Stimulated activated naive CD8-positive, alpha-beta T cell treated with anti-CD3 and anti-CD28 coated beads, Interleukin-15, Interleukin-2, amounts not matched to agents 100 ng/mL and 50 ng/mL, for 24 hours (primary cell): ENCODE measurements around the gene GAS2L3.
"Not testable (repeated sequence)": the region's sequence is repeated elsewhere in the genome, so short reads cannot be mapped to it uniquely, and the experiment has no call there.

Source experiments
- H3K27ac Mint-ChIP-seq: one replicate; pipeline ENCODE4 v1.8.0; 2021; ENCODE audit warnings: mild to moderate bottlenecking, mixed read lengths
- H3K27me3 Mint-ChIP-seq: one replicate; pipeline ENCODE4 v1.8.0; 2021; ENCODE audit warnings: mixed read lengths
- H3K36me3 Mint-ChIP-seq: one replicate; pipeline ENCODE4 v1.8.0; 2021; ENCODE audit warnings: low read depth, mixed read lengths
- H3K4me1 Mint-ChIP-seq: one replicate; pipeline ENCODE4 v1.8.0; 2021; ENCODE audit warnings: low read depth, mixed read lengths
- H3K4me3 Mint-ChIP-seq: one replicate; pipeline ENCODE4 v1.8.0; 2021; ENCODE audit warnings: mild to moderate bottlenecking, mixed read lengths
- H3K9me3 Mint-ChIP-seq: one replicate; pipeline ENCODE4 v1.8.0; 2021; ENCODE audit warnings: mixed read lengths

Gene GAS2L3

GRCh38 chr12:100608776-100609175 lies 35.3 kb downstream of the GAS2L3 start:
- Mint-ChIP-seq H3K4me3 (no peak overlapping the region), H3K4me1 (no peaks in the 10 kb centered on the region), H3K27ac (no peak overlapping the region), H3K36me3 (no peaks in the 10 kb centered on the region), H3K9me3 (peaks cover 6% of the 10 kb centered on the region), H3K27me3 (peaks cover 6% of the 10 kb centered on the region)

DNA sequence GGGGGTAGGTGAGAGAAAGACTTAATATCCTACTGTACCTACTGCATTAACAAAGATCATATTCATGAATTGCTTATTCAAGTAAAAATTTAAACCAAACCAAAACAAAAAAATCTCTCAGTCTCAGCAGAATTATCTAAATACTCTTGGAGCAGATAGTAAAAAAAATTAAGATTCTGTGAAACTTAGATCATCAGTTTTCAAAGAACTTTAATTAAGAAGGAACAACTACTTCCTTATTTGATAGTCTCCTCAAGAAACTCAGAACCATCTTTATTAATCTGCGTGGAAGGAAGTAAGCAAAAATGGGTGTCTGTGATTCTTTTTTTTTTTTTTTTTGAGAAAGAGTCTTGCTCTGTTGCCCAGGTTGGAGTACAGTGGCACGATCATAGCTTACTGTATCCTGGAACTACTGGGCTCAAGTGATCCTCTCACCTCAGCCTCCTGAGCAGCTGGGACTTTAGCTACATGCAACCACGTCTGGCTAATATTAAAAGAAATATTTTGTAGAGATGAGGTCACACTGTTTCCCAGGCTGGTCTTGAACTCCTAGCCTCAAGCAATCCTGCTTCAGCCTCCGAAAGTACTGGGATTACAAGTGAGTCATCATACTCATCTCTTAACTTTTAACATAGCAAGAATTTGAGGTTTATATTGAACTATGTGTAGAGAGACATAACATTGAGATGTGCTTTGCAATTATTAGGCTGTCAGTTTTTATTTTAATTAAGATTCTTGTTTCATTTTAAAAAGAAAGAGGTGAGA lies 37.4 kb downstream of the GAS2L3 start:
- Mint-ChIP-seq H3K36me3 (no peaks in the 10 kb centered on the region), H3K27me3 (peaks cover 6% of the 10 kb centered on the region)

DNA sequence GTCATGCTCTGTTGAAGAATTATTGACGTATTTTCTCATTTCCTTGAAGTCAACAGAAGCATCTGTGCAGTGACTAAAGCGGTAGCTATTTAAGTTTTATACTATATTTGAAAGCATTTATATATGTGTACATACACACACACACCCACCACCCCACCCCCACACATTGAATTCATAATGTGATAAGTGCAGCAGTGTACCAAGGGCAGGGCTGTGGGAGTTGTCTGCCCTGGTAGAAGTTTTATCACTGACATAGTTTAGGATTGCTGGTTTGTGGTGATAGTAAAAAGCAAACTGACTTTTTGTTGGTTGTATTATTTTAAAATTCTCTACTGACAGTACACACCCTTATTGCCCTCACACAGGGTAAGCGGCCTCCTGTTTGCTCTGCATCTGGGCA lies 39.1 kb downstream of the GAS2L3 start:
- Mint-ChIP-seq H3K9me3 (peaks cover 2% of the 10 kb centered on the region), H3K27me3 (peaks cover 3% of the 10 kb centered on the region), H3K36me3 (no peaks in the 10 kb centered on the region), H3K4me1 (no peaks in the 10 kb centered on the region), H3K4me3 (no peak overlapping the region), H3K27ac (no peak overlapping the region)

More for the DNA sequence above, 37.4 kb downstream of the GAS2L3 start:
- Mint-ChIP-seq H3K4me1 (no peaks in the 10 kb centered on the region), H3K4me3 (no peak overlapping the region), H3K27ac (no peak overlapping the region), H3K9me3 (peaks cover 6% of the 10 kb centered on the region)

DNA sequence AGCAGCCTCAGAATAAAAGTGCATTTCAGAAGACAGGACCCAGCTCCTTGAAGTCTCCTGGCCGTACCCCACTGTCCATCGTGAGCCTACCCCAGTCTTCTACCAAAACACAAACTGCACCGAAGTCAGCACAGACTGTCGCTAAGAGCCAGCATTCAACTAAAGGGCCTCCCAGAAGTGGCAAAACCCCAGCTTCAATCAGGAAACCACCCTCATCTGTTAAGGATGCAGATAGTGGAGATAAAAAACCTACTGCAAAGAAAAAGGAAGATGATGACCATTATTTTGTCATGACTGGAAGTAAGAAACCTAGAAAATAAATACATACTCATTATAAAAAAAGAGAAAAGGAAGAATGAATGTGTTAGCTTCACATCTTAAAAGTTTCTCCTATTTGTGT lies 51.1 kb downstream of the GAS2L3 start:
- Mint-ChIP-seq H3K9me3 (no peaks in the 10 kb centered on the region), H3K27me3 (no peaks in the 10 kb centered on the region), H3K4me3 (no peak overlapping the region), H3K27ac (no peak overlapping the region), H3K4me1 (no peaks in the 10 kb centered on the region), H3K36me3 (no peaks in the 10 kb centered on the region)

DNA sequence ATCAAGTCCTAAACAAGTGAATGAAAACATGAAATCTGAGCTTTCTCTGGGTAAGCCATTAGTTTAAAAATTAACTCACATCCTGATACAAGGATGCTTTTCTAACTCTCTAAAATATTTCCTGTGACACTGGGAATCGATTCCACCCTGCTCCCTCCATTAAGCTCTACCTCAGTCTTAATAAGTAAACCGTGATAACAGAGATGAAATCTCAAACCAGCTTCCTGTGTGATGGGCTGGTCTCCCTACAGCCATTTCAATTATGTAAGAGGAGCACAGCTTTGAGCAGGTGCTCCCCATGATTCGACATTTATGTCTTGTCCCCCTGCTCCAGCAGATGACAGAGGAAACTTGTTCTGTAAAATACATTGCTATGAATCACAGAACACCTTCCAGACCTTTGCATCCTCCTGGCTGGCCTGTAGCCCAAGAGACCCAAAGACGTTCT lies 59.0 kb downstream of the GAS2L3 start:
- Mint-ChIP-seq H3K4me1 (no peaks in the 10 kb centered on the region), H3K9me3 (no peaks in the 10 kb centered on the region), H3K27ac (no peak overlapping the region), H3K36me3 (no peaks in the 10 kb centered on the region), H3K27me3 (no peaks in the 10 kb centered on the region), H3K4me3 (no peak overlapping the region)

DNA sequence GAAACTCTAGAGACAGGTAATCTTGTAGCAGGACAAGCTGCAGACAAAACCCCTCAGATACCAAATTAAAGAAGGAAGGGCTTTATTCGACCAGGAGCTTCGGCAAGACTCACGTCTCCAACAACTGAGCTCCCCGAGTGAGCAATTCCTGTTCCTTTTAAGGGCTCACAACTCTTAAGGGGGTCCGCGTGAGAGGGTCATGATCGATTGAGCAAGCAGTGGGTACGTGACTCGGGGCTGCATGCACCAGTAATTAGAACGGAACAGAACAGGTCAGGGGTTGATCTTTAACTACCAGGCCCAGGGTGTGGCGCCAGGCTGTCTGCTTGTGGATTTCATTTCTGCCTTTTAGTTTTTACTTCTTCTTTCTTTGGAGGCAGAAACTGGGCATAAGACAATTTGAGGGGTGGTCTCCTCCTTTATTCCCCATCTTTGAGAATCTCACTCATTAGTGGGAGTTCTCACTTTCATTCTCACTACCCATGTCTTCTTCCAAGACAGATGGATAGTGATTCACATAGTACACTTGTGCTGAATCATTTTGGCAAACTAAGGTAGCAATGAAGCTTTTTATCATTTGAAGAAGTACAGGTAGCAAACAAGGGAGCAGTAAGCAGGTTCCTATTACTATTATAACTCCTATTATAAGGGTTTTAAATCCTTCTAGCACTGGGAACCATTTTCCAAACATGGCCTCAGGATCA lies 59.8 kb downstream of the GAS2L3 start:
- not testable (repeated sequence) for H3K9me3 Mint-ChIP-seq, H3K27ac Mint-ChIP-seq, H3K4me1 Mint-ChIP-seq, H3K4me3 Mint-ChIP-seq, H3K36me3 Mint-ChIP-seq, H3K27me3 Mint-ChIP-seq

- Mint-ChIP-seq H3K36me3 (no peaks in the 10 kb centered on the region), H3K4me1 (no peaks in the 10 kb centered on the region), H3K27ac (no peak overlapping the region), H3K9me3 (peaks cover 7% of the 10 kb centered on the region), H3K4me3 (no peak overlapping the region), H3K27me3 (peaks cover 4% of the 10 kb centered on the region)
These were observed 69.8 kb downstream of the GAS2L3 start for GRCh38 chr12:100643246-100643645.

DNA sequence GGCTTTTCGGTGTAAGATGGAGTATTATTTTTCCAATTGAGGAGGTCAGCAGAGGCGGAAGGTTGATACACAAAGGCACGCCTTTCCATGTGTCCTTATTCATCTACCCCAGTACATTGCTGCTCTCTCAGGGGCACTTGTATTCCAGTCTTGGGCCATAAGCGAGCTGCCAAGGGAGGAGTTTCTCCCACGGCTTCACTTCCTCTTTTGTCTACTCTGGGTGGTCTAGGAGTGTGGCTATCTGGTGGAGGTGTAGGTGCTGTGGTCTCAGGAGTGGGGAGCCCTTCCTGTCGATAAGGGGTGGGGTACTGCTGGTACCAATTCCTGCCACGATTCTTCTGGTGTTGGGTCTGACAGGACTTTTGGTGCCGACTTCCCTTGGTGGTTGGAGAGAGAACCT lies 73.4 kb downstream of the GAS2L3 start:
- Mint-ChIP-seq H3K9me3 (peaks cover 14% of the 10 kb centered on the region), H3K4me3 (no peak overlapping the region), H3K36me3 (no peaks in the 10 kb centered on the region), H3K27ac (no peak overlapping the region), H3K4me1 (no peaks in the 10 kb centered on the region), H3K27me3 (peaks cover 4% of the 10 kb centered on the region)

- H3K4me1 Mint-ChIP-seq = no peaks in the 10 kb centered on the region
- no peak overlapping the region for H3K27ac Mint-ChIP-seq
- H3K27me3 Mint-ChIP-seq = peaks cover 7% of the 10 kb centered on the region
- H3K4me3 Mint-ChIP-seq = no peak overlapping the region
- peaks cover 10% of the 10 kb centered on the region for H3K9me3 Mint-ChIP-seq
- H3K36me3 Mint-ChIP-seq = no peaks in the 10 kb centered on the region
These were observed 77.6 kb downstream of the GAS2L3 start for GRCh38 chr12:100651108-100651507.

DNA sequence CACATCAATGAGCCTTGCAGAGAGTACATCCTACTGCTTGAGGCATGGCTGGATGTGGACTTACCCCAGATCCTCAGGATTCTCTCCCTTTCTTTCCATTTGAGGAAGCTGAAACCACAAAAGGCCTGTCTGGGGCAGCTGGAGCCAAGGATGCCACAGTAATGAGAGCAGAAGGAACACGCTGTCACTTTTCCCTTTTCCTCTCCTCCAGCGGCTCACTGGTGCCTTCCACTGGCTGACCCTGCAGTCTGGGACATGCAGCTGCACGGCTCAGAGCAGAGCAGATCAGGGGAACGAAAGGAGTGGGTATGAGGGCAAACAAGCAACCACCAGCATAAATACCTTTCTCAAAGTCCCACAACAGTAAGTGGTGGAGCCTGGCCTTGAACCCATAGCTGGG lies 78.2 kb downstream of the GAS2L3 start:
- H3K9me3 Mint-ChIP-seq = peaks cover 10% of the 10 kb centered on the region
- H3K27me3 Mint-ChIP-seq = peaks cover 7% of the 10 kb centered on the region
- no peak overlapping the region for H3K27ac Mint-ChIP-seq
- no peaks in the 10 kb centered on the region for H3K4me1 Mint-ChIP-seq
- no peaks in the 10 kb centered on the region for H3K36me3 Mint-ChIP-seq
- no peak overlapping the region for H3K4me3 Mint-ChIP-seq

GRCh38 chr12:100652488-100652887 lies 79.0 kb downstream of the GAS2L3 start:
- Mint-ChIP-seq H3K9me3 (peaks cover 16% of the 10 kb centered on the region), H3K4me1 (no peaks in the 10 kb centered on the region), H3K27ac (no peak overlapping the region), H3K4me3 (no peak overlapping the region), H3K27me3 (peaks cover 10% of the 10 kb centered on the region), H3K36me3 (no peaks in the 10 kb centered on the region)

DNA sequence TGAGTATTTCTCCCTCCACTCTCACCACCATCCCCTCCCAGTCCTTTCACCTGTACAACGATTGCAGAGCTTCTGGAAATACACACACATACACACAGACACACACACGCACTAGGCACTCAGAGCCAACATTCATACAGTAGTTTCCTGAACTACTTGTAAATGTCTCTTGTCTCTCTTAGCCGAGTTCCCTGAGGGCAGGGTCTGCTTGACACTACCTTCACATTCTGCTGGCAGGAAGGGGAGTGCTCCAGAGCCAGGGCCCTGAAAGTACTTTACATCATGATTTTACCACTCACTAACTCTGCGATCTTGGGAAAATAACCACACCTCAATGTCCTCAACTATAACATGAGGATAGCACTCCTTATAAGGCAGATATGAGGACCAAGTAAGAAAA lies 82.7 kb downstream of the GAS2L3 start:
- Mint-ChIP-seq H3K27me3 (peaks cover 24% of the 10 kb centered on the region), H3K27ac (no peak overlapping the region), H3K4me3 (no peak overlapping the region), H3K4me1 (no peaks in the 10 kb centered on the region), H3K9me3 (peaks cover 18% of the 10 kb centered on the region), H3K36me3 (no peaks in the 10 kb centered on the region)

DNA sequence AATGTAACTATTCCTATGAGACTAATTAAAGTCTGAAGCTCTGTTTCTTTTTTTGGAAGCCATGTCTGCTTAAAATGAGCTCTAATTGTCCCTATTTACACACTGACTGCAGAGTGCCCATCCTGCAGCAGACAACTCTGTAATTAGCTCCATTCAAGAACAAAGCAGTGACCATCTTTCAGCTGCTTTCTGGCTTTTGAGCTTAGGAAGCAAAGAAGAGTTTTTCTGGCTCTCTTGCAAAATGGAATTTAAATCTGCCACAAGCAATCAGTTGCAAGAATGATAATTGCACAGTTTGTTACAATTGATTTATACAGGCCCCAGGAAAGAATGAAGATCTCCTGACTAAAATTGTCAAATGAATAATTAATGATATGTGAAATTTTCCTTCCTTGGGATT lies 83.4 kb downstream of the GAS2L3 start:
- Mint-ChIP-seq H3K9me3 (peaks cover 17% of the 10 kb centered on the region), H3K4me3 (no peak overlapping the region)

DNA sequence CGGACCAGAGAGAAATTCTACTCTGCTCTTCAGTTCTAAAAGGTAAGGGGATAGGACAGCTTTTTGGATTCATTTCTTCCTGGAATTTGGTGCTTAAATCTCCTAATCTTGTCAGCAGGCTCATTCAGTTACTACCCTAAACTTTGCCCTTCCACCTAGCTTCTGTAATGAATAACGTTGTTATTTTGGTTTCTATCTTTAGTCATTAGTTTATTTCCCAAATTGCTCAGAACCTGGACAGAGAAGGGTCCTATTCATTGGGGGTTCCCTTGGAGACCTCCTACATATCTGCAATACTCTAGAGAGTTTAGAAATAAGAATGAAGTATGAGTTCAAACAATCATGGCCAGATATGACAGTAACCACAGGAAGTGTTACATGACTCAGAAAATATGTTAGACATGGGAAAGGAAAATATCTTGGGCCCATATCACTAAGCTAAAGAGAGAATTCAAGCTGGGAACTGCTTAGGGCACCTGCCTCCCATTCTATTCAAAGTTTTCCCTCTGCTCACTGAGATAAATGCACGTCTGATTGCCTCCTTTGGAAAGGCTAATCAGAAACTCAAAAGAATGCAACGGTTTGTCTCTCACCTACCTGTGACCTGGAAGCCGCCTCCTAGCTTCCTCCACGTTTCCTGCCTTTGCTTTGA lies 87.9 kb downstream of the GAS2L3 start:
- Mint-ChIP-seq H3K4me1 (no peaks in the 10 kb centered on the region), H3K36me3 (no peaks in the 10 kb centered on the region), H3K9me3 (peaks cover 17% of the 10 kb centered on the region), H3K27ac (no peak overlapping the region), H3K4me3 (no peak overlapping the region), H3K27me3 (peaks cover 21% of the 10 kb centered on the region)

More for the DNA sequence above, 83.4 kb downstream of the GAS2L3 start:
- no peaks in the 10 kb centered on the region for H3K36me3 Mint-ChIP-seq
- no peak overlapping the region for H3K27ac Mint-ChIP-seq
- no peaks in the 10 kb centered on the region for H3K4me1 Mint-ChIP-seq
- H3K27me3 Mint-ChIP-seq = peaks cover 28% of the 10 kb centered on the region

DNA sequence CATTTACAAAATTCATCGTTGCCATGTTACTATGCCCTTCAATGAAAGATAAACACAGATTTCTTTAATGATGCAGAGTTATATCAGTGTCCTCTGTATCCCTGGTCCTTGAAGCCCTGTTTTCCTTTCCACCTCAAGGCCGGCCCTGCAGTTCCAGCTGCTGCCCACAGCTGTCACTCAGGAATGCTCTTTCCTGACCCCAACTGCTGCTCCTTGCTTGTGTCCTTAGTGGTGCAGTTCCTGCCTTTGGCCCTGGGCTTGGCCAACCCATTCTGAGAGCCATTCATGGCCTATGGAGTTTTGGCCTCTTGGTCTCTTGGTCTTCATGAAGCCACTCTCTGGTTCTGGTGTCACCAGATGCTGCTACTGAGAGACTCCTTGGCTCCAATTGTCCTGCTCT lies 93.1 kb downstream of the GAS2L3 start:
- no peak overlapping the region for H3K4me3 Mint-ChIP-seq
- H3K36me3 Mint-ChIP-seq = no peaks in the 10 kb centered on the region
- no peaks in the 10 kb centered on the region for H3K27me3 Mint-ChIP-seq
- H3K9me3 Mint-ChIP-seq = no peaks in the 10 kb centered on the region
- H3K27ac Mint-ChIP-seq = no peak overlapping the region
- no peaks in the 10 kb centered on the region for H3K4me1 Mint-ChIP-seq
